Coronary artery (tissue), 2 donors: ENCODE measurements around the gene ZSCAN5A.
"Not testable (repeated sequence)": the region's sequence is repeated elsewhere in the genome, so short reads cannot be mapped to it uniquely, and the experiment has no call there.

Experiments
- DNase-seq: peaks from one replicate; pipeline ENCODE4 v3.0.0-alpha.2; 2017; ENCODE audit warnings: low spot score
- H3K27ac ChIP-seq, 2 donors: fragments of 200-600 bp; sonication (generic); one replicate each; pipeline ENCODE4 v1.5.1; 2016 to 2019
- H3K4me3 ChIP-seq: fragments of 200-600 bp; sonication (generic); 2 replicates; pipeline ENCODE4 v1.5.1; 2016; ENCODE audit warnings: mild to moderate bottlenecking, moderate library complexity
- CTCF ChIP-seq: fragments of 200-600 bp; sonication (generic); IDR thresholded peaks from one replicate; pipeline ENCODE4 v1.5.1; 2019; ENCODE audit warnings: antibody characterized with exemption

The ZSCAN5A gene

GRCh38 chr19:56312787-56313657 lies 1.6 kb downstream of the ZSCAN5A start:
- Histone ChIP-seq H3K4me3 (no peak overlapping the region), H3K27ac (no peak overlapping the region)
- no peak for TF ChIP-seq CTCF
- DNase-seq: no peak

- Histone ChIP-seq H3K27ac (no peak overlapping the region), H3K4me3 (no peak overlapping the region)
- TF ChIP-seq CTCF: no peak
- DNase-seq: no peak
These were observed 2.3 kb downstream of the ZSCAN5A start for GRCh38 chr19:56312342-56312741.

GRCh38 chr19:56310462-56310861 lies 4.2 kb downstream of the ZSCAN5A start:
- Histone ChIP-seq H3K27ac (no peak overlapping the region), H3K4me3 (no peak overlapping the region)
- no peak for TF ChIP-seq CTCF
- no peak for DNase-seq

GRCh38 chr19:56309511-56310185 lies 5.0 kb downstream of the ZSCAN5A start:
- H3K4me3 ChIP-seq: no peak overlapping the region
- no peak overlapping the region for H3K27ac ChIP-seq
- TF ChIP-seq CTCF: peak; percentile 32
- no peak for DNase-seq

GRCh38 chr19:56308792-56309191 lies 5.8 kb downstream of the ZSCAN5A start:
- Histone ChIP-seq H3K4me3 (no peak overlapping the region), H3K27ac (no peak overlapping the region)
- DNase-seq: no peak
- no peak for TF ChIP-seq CTCF

GRCh38 chr19:56307062-56307461 lies 7.6 kb downstream of the ZSCAN5A start:
- H3K27ac ChIP-seq: peak overlapping the region in 1 of 2 donors; percentile 16
- not testable (repeated sequence) for DNase-seq, H3K4me3 ChIP-seq

- TF ChIP-seq CTCF: no peak
- Histone ChIP-seq H3K27ac (no peak overlapping the region), H3K4me3 (no peak overlapping the region)
- DNase-seq: no peak
These were observed 8.6 kb downstream of the ZSCAN5A start for GRCh38 chr19:56306016-56306415.
